ENCODE results near the gene CREB1.

GRCh38 chr2:207593277-207593676 lies 63.5 kb downstream of the CREB1 start:
- TF ChIP-seq CTCF (IDR thresholded peaks at IDR 0.05; ENCODE audit: insufficient read depth, low read length): no peak
- TF ChIP-seq POLR2AphosphoS5 (IDR thresholded peaks at IDR 0.05; ENCODE audit: low read depth): no peak
